ENCODE results near the gene SORCS3.

Gene SORCS3

DNA sequence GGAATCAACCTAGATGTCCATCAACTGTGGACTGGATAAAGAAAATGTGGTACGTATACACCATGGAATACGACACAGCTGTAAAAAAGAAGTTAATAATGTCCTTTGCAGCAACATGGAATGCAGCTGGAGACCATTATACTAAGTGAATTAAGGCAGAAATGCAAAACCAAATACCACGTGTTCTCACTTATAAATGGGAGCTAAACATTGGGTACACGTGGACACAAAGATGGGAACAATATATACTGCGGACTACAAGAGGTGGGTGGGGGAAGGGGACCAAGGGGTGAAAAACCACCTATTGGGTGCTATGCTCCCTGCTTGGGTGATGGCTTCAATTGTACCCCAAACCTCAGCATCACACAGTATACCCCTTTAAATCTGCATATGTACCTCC is 385.5 kb downstream of the SORCS3 start:
- in situ Hi-C loops (cut with HindIII; ENCODE audit: low pct_ligation_motif_present, low sequenced_read_pairs): no loop called here
- H3K27me3 ChIP-seq (replicated peaks): no peaks in the 10 kb centered on the region
- no peak for DNase-seq
- TF ChIP-seq, protein P1, sequence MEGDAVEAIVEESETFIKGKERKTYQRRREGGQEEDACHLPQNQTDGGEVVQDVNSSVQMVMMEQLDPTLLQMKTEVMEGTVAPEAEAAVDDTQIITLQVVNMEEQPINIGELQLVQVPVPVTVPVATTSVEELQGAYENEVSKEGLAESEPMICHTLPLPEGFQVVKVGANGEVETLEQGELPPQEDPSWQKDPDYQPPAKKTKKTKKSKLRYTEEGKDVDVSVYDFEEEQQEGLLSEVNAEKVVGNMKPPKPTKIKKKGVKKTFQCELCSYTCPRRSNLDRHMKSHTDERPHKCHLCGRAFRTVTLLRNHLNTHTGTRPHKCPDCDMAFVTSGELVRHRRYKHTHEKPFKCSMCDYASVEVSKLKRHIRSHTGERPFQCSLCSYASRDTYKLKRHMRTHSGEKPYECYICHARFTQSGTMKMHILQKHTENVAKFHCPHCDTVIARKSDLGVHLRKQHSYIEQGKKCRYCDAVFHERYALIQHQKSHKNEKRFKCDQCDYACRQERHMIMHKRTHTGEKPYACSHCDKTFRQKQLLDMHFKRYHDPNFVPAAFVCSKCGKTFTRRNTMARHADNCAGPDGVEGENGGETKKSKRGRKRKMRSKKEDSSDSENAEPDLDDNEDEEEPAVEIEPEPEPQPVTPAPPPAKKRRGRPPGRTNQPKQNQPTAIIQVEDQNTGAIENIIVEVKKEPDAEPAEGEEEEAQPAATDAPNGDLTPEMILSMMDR (IDR thresholded peaks at IDR 0.05; ENCODE audit: low read depth, low read length, missing control alignments): no peak
- no peak overlapping the region for H3K27ac ChIP-seq
- H3K4me3 ChIP-seq (ENCODE audit: low read depth, low read length): no peak overlapping the region
- no peaks in the 10 kb centered on the region for H3K36me3 ChIP-seq (replicated peaks)

DNA sequence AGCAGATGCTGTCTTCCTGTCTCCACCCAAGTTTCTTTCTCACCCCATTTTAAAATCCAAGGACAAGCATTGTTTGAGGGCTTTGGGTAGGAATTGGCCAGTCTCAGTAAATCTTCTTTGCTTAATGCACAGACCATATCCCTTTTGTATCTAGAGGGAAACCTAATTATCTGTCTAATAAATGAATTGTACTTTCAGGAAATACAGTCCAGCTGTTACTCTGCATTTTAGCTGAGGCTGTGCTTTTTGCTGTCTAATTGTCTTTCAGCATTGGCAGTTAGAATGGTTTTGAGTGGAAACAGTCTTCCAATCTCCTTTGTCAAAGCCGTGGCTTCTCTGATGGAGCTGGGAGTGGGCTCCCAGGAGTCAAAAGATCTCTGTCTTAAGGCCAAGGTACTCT is 388.2 kb downstream of the SORCS3 start:
- Histone ChIP-seq H3K36me3 (replicated peaks) (no peaks in the 10 kb centered on the region), H3K27me3 (replicated peaks) (no peaks in the 10 kb centered on the region), H3K27ac (no peak overlapping the region), H3K4me3 (ENCODE audit: low read depth, low read length) (no peak overlapping the region)
- DNase-seq: no peak
- in situ Hi-C loops (cut with HindIII; ENCODE audit: low pct_ligation_motif_present, low sequenced_read_pairs): no loop called here
- TF ChIP-seq, protein P1 (IDR thresholded peaks at IDR 0.05; ENCODE audit: low read depth, low read length, missing control alignments): no peak

DNA sequence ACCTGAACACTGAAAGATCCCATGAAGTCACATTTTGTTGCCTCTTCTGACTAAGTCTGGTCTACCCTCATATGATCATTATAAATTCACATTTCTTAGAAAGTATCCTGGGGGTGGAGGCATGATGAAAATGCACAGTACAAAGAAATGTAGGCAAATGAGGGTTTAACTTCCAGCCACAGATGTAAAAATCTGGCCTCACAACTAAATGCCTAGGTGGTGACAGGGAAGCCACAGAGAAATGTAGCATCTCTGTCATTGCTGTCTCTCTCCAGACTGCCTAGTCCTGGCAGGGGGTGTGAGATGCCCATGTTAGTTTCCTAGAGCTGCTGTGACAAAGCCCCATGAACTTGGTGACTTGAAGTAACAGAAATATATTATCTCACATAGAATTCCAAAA is 395.9 kb downstream of the SORCS3 start:
- TF ChIP-seq, protein P1 (IDR thresholded peaks at IDR 0.05; ENCODE audit: low read depth, low read length, missing control alignments): no peak
- in situ Hi-C loops (cut with HindIII; ENCODE audit: low pct_ligation_motif_present, low sequenced_read_pairs): no loop called here
- Histone ChIP-seq H3K27me3 (replicated peaks) (no peaks in the 10 kb centered on the region), H3K4me3 (ENCODE audit: low read depth, low read length) (no peak overlapping the region), H3K36me3 (replicated peaks) (no peaks in the 10 kb centered on the region), H3K27ac (no peak overlapping the region)
- DNase-seq: no peak

DNA sequence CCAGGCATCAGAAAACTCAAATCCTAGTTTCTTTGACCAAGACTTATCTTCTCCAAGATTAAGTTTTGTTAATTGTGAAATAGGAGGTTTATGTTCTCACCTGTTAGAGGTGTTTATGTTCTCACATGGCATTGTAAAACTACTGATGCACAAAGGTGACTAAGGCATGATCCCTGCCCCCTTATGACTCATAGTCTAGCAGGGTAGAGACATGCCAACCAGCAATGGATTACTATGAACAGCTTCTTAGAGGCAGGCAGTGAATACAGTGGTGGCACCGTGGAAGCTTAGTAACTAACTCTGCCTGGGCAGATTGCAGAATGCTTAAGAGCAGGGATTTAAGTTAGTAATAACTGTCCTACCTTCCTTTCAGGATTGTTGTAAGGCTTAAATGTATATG is 400.9 kb downstream of the SORCS3 start:
- DNase-seq: no peak
- H3K4me3 ChIP-seq (ENCODE audit: low read depth, low read length): no peak overlapping the region
- no peaks in the 10 kb centered on the region for H3K36me3 ChIP-seq (replicated peaks)
- TF ChIP-seq, protein P1 (IDR thresholded peaks at IDR 0.05; ENCODE audit: low read depth, low read length, missing control alignments): no peak
- no peaks in the 10 kb centered on the region for H3K27me3 ChIP-seq (replicated peaks)
- in situ Hi-C loops (cut with HindIII; ENCODE audit: low pct_ligation_motif_present, low sequenced_read_pairs): no loop called here
- no peak overlapping the region for H3K27ac ChIP-seq

DNA sequence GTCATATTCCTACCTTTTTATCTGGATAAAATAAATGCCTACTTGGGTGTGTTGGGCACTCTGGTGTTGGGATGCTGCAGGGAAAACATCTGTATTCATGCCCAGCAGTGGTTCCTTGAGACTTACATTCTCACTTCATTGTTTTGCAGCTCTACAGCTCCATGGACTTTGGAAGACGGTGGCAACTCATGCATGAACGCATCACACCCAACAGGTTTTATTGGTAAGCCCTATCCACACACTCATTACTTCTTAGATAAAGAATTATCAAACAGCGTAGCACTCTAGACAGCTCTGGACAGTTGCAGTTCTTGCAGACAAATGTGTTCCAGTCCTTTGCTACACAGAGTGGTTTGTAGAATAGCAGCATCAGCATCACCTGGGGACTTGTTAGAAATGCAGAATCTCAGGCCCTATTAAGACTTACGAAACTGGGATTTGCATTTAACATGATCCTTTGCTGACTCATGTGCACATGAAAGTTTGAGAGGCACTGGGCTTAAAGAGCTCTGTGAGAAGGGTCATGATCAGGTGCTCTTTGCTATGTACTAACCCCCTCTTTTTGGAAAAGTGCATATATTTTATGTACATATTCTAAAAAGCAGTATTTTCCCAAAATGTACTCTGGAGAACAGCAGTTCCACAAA is 401.9 kb downstream of the SORCS3 start:
- in situ Hi-C loops (cut with HindIII; ENCODE audit: low pct_ligation_motif_present, low sequenced_read_pairs): no loop called here
- TF ChIP-seq, protein P1 (IDR thresholded peaks at IDR 0.05; ENCODE audit: low read depth, low read length, missing control alignments): no peak
- Histone ChIP-seq H3K4me3 (ENCODE audit: low read depth, low read length) (no peak overlapping the region), H3K27ac (no peak overlapping the region), H3K27me3 (replicated peaks) (no peaks in the 10 kb centered on the region), H3K36me3 (replicated peaks) (no peaks in the 10 kb centered on the region)
- no peak for DNase-seq

DNA sequence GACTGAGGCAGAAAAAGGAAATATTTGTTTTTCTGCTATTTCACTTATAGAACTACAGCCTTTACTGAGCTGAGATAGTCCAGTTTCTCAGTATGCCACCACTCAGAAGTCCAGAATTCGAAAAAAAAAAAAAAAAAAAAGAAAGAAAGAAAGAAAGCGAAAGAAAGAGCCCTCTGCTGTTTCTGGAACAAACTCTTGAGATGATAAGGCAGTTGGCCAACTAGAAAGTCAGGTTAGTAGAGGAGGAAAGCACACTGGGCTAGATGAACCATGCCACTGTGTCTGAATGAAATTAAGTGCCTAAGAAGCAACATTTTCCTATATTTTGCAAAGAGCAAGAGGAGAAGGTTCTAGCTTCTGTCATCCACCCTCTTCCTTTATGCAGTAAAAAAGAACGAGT is 403.8 kb downstream of the SORCS3 start:
- DNase-seq: no peak
- Histone ChIP-seq H3K27ac (no peak overlapping the region), H3K27me3 (replicated peaks) (no peaks in the 10 kb centered on the region), H3K36me3 (replicated peaks) (no peaks in the 10 kb centered on the region), H3K4me3 (ENCODE audit: low read depth, low read length) (no peak overlapping the region)
- in situ Hi-C loops (cut with HindIII; ENCODE audit: low pct_ligation_motif_present, low sequenced_read_pairs): no loop called here
- TF ChIP-seq, protein P1 (IDR thresholded peaks at IDR 0.05; ENCODE audit: low read depth, low read length, missing control alignments): no peak

All from brain microvascular endothelial cell (primary cell).